Brain microvascular endothelial cell (primary cell): ENCODE results near the gene TEC.

Experiments
- DNase-seq: peaks from one replicate; pipeline ENCODE4 v3.0.0-alpha.2; 2020
- H3K27ac ChIP-seq: fragments of 250-450 bp; sonication (Bioruptor Pico); 2 replicates; pipeline ENCODE4 v1.5.1; 2020; ENCODE audit warnings: mild to moderate bottlenecking, moderate library complexity
- H3K27me3 ChIP-seq: fragments of 250-450 bp; sonication (Bioruptor Pico); replicated peaks from 2 replicates; pipeline ENCODE4 v1.5.1; 2020; ENCODE audit warnings: mild to moderate bottlenecking
- H3K36me3 ChIP-seq: fragments of 250-450 bp; sonication (Bioruptor Pico); replicated peaks from 2 replicates; pipeline ENCODE4 v1.5.1; 2020; ENCODE audit warnings: mild to moderate bottlenecking
- H3K4me3 ChIP-seq: 2 replicates; pipeline ENCODE4 v1.5.1; 2011; ENCODE audit warnings: low read depth, mild to moderate bottlenecking, control low read depth, low read length, moderate library complexity
- CTCF ChIP-seq: IDR thresholded peaks from 2 replicates; pipeline ENCODE4 v1.5.1; 2011; ENCODE audit warnings: low read depth, mild to moderate bottlenecking, moderate library complexity, low read length, control low read depth, inconsistent platforms; ENCODE audit errors: missing control alignments
- in situ Hi-C: cut with HindIII; loops from 2 replicates; pipeline ENCODE4 v1.10.0; 2017; ENCODE audit warnings: low sequenced_read_pairs, low pct_ligation_motif_present

The TEC gene

GRCh38 chr4:48139691-48140090, 129.9 kb downstream of the TEC start:
- in situ Hi-C loops: no loop called here
- no peak for DNase-seq
- Histone ChIP-seq H3K27ac (no peak overlapping the region), H3K27me3 (no peaks in the 10 kb centered on the region), H3K36me3 (no peaks in the 10 kb centered on the region), H3K4me3 (no peak overlapping the region)
- no peak for TF ChIP-seq CTCF

GRCh38 chr4:48138936-48139335, 130.7 kb downstream of the TEC start:
- no peak for TF ChIP-seq CTCF
- no peak overlapping the region for H3K4me3 ChIP-seq
- DNase-seq: no peak
- no peaks in the 10 kb centered on the region for H3K36me3 ChIP-seq
- H3K27ac ChIP-seq: no peak overlapping the region
- in situ Hi-C loops: no loop called here
- H3K27me3 ChIP-seq: no peaks in the 10 kb centered on the region

GRCh38 chr4:48138511-48138910, 131.1 kb downstream of the TEC start:
- in situ Hi-C loops: no loop called here
- Histone ChIP-seq H3K27me3 (no peaks in the 10 kb centered on the region), H3K27ac (no peak overlapping the region), H3K4me3 (no peak overlapping the region), H3K36me3 (no peaks in the 10 kb centered on the region)
- DNase-seq: no peak
- no peak for TF ChIP-seq CTCF

- Histone ChIP-seq H3K27me3 (no peaks in the 10 kb centered on the region), H3K36me3 (no peaks in the 10 kb centered on the region), H3K4me3 (no peak overlapping the region), H3K27ac (no peak overlapping the region)
- in situ Hi-C loops: no loop called here
- no peak for DNase-seq
- TF ChIP-seq CTCF: no peak
Measured at GRCh38 chr4:48137846-48138245, 131.8 kb downstream of the TEC start.

GRCh38 chr4:48134081-48134480, 135.6 kb downstream of the TEC start, which contains the start of gene TXK:
TXK (minus strand) TSS chr4:48134250; CDS start chr4:48134170, 80 bp downstream.
- TF ChIP-seq CTCF: no peak
- no peak for DNase-seq
- in situ Hi-C loops: no loop called here
- no peaks in the 10 kb centered on the region for H3K36me3 ChIP-seq
- no peaks in the 10 kb centered on the region for H3K27me3 ChIP-seq
- H3K4me3 ChIP-seq: no peak within 1 kb of the TSS
- no peak within 1 kb of the TSS for H3K27ac ChIP-seq

GRCh38 chr4:48133669-48134068, 136.0 kb downstream of the TEC start:
- Histone ChIP-seq H3K27me3 (no peaks in the 10 kb centered on the region), H3K27ac (no peak overlapping the region), H3K4me3 (no peak overlapping the region), H3K36me3 (no peaks in the 10 kb centered on the region)
- DNase-seq: no peak
- in situ Hi-C loops: no loop called here
- no peak for TF ChIP-seq CTCF
